Mucosa of rectum (tissue), 2 donors: ENCODE results near the gene GNAI3.
A peak's percentile ranks its signal among the peaks of the same experiment; 100 is the strongest.

Source experiments
- H3K27ac ChIP-seq, 2 donors: one replicate each; pipeline ENCODE4 v1.7.0; 2013; ENCODE audit warnings: inconsistent platforms in 2 of 2, low read depth in 2 of 2, low read length in 2 of 2
- H3K27me3 ChIP-seq, 2 donors: one replicate each; pipeline ENCODE4 v1.7.0; 2013; ENCODE audit warnings: low read length in 2 of 2; ENCODE audit not compliant: control insufficient read depth in 2 of 2, insufficient read depth in 2 of 2
- H3K36me3 ChIP-seq, 2 donors: one replicate each; pipeline ENCODE4 v1.7.0; 2013; ENCODE audit warnings: low read length in 2 of 2; ENCODE audit not compliant: control insufficient read depth in 2 of 2, insufficient read depth in 2 of 2
- H3K4me1 ChIP-seq, 2 donors: one replicate each; pipeline ENCODE4 v1.7.0; 2013; ENCODE audit warnings: low read length in 2 of 2, mild to moderate bottlenecking in 1 of 2; ENCODE audit not compliant: control insufficient read depth in 2 of 2, insufficient read depth in 2 of 2
- H3K4me3 ChIP-seq, 2 donors: one replicate each; pipeline ENCODE4 v1.7.0; 2013; ENCODE audit warnings: low read length in 2 of 2
- H3K9ac ChIP-seq, 2 donors: one replicate each; pipeline ENCODE4 v1.7.0; 2013; ENCODE audit warnings: low read length in 2 of 2, low read depth in 1 of 2, mild to moderate bottlenecking in 1 of 2
- H3K9me3 ChIP-seq, 2 donors: one replicate each; pipeline ENCODE4 v1.7.0; 2013; ENCODE audit warnings: low read length in 2 of 2; ENCODE audit not compliant: control insufficient read depth in 2 of 2
- donor health status: healthy.
- donor health status: Normal muscosa, but diverticular disease.

GNAI3 gene

GRCh38 chr1:109567877-109568672, 19.7 kb downstream of the GNAI3 start:
- no peaks in the 10 kb centered on the region for H3K9me3 ChIP-seq
- H3K27me3 ChIP-seq = no peaks in the 10 kb centered on the region
- H3K9ac ChIP-seq = no peak overlapping the region
- H3K4me3 ChIP-seq = peak overlapping the region in 1 of 2 donors; percentile 35
- no peaks in the 10 kb centered on the region for H3K36me3 ChIP-seq
- H3K4me1 ChIP-seq = peaks cover 13 to 27% of the 10 kb centered on the region in 2 donors
- H3K27ac ChIP-seq = no peak overlapping the region

GRCh38 chr1:109569323-109569722, 20.9 kb downstream of the GNAI3 start:
- H3K9me3 ChIP-seq = no peaks in the 10 kb centered on the region
- H3K9ac ChIP-seq = no peak overlapping the region
- H3K27ac ChIP-seq = no peak overlapping the region
- no peak overlapping the region for H3K4me3 ChIP-seq
- H3K36me3 ChIP-seq = no peaks in the 10 kb centered on the region
- H3K27me3 ChIP-seq = no peaks in the 10 kb centered on the region
- peaks cover under 1 to 17% of the 10 kb centered on the region in 2 donors for H3K4me1 ChIP-seq

- H3K4me1 ChIP-seq = peaks cover 0 to 17% of the 10 kb centered on the region in 2 donors
- no peaks in the 10 kb centered on the region for H3K36me3 ChIP-seq
- H3K9me3 ChIP-seq = no peaks in the 10 kb centered on the region
- no peaks in the 10 kb centered on the region for H3K27me3 ChIP-seq
- H3K4me3 ChIP-seq = no peak overlapping the region
- no peak overlapping the region for H3K9ac ChIP-seq
- no peak overlapping the region for H3K27ac ChIP-seq
Observed at GRCh38 chr1:109570414-109570813, 22.0 kb downstream of the GNAI3 start.

GRCh38 chr1:109573785-109574184, 25.4 kb downstream of the GNAI3 start:
- Histone ChIP-seq H3K27ac (no peak overlapping the region), H3K4me1 (no peaks in the 10 kb centered on the region), H3K36me3 (peaks cover 0 to 4% of the 10 kb centered on the region in 2 donors), H3K4me3 (no peak overlapping the region), H3K27me3 (no peaks in the 10 kb centered on the region), H3K9ac (no peak overlapping the region), H3K9me3 (no peaks in the 10 kb centered on the region)

- Histone ChIP-seq H3K9me3 (no peaks in the 10 kb centered on the region), H3K27me3 (no peaks in the 10 kb centered on the region), H3K27ac (no peak overlapping the region), H3K36me3 (peaks cover 13 to 41% of the 10 kb centered on the region in 2 donors), H3K9ac (no peak overlapping the region), H3K4me3 (no peak overlapping the region), H3K4me1 (no peaks in the 10 kb centered on the region)
Observed at GRCh38 chr1:109578947-109579443, 30.6 kb downstream of the GNAI3 start.

GRCh38 chr1:109579491-109579890, 31.1 kb downstream of the GNAI3 start:
- Histone ChIP-seq H3K9ac (no peak overlapping the region), H3K9me3 (no peaks in the 10 kb centered on the region), H3K36me3 (peaks cover 17 to 46% of the 10 kb centered on the region in 2 donors)

GRCh38 chr1:109582021-109582420, 33.6 kb downstream of the GNAI3 start:
- no peaks in the 10 kb centered on the region for H3K27me3 ChIP-seq
- no peak overlapping the region for H3K27ac ChIP-seq
- no peak overlapping the region for H3K4me3 ChIP-seq
- no peaks in the 10 kb centered on the region for H3K9me3 ChIP-seq
- H3K36me3 ChIP-seq = peaks cover 41 to 64% of the 10 kb centered on the region in 2 donors
- no peaks in the 10 kb centered on the region for H3K4me1 ChIP-seq
- no peak overlapping the region for H3K9ac ChIP-seq

More at GRCh38 chr1:109579491-109579890, 31.1 kb downstream of the GNAI3 start:
- H3K4me3 ChIP-seq = no peak overlapping the region
- no peaks in the 10 kb centered on the region for H3K27me3 ChIP-seq
- H3K4me1 ChIP-seq = no peaks in the 10 kb centered on the region
- no peak overlapping the region for H3K27ac ChIP-seq

GRCh38 chr1:109584766-109585165, 36.4 kb downstream of the GNAI3 start:
- Histone ChIP-seq H3K4me3 (no peak overlapping the region), H3K27me3 (no peaks in the 10 kb centered on the region), H3K9me3 (no peaks in the 10 kb centered on the region), H3K9ac (no peak overlapping the region), H3K36me3 (peaks cover 50 to 66% of the 10 kb centered on the region in 2 donors), H3K27ac (no peak overlapping the region), H3K4me1 (no peaks in the 10 kb centered on the region)

GRCh38 chr1:109586055-109586454, 37.6 kb downstream of the GNAI3 start:
- Histone ChIP-seq H3K4me3 (no peak overlapping the region), H3K4me1 (no peaks in the 10 kb centered on the region), H3K36me3 (peaks cover 47 to 60% of the 10 kb centered on the region in 2 donors), H3K27me3 (no peaks in the 10 kb centered on the region), H3K9me3 (no peaks in the 10 kb centered on the region), H3K27ac (no peak overlapping the region), H3K9ac (no peak overlapping the region)

- peaks cover 59 to 67% of the 10 kb centered on the region in 2 donors for H3K36me3 ChIP-seq
- H3K4me1 ChIP-seq = no peaks in the 10 kb centered on the region
Observed at GRCh38 chr1:109589177-109589576, 40.8 kb downstream of the GNAI3 start.

More at GRCh38 chr1:109589177-109589576, 40.8 kb downstream of the GNAI3 start:
- Histone ChIP-seq H3K4me3 (no peak overlapping the region), H3K9ac (no peak overlapping the region), H3K27me3 (no peaks in the 10 kb centered on the region), H3K27ac (no peak overlapping the region), H3K9me3 (no peaks in the 10 kb centered on the region)
